Measurements from ENCODE around the gene RNU6-8.

- TF ChIP-seq CTCF (IDR thresholded peaks at IDR 0.05) (peak in 3 of 12 donors; percentile 5 to 29 (median 9)), POLR2A (IDR thresholded peaks at IDR 0.05) (no peak)
Measured at GRCh38 chr14:32244404-32244803, 41.3 kb upstream of the RNU6-8 start.
